Measurements from ENCODE around the gene CHRNA3.

CHRNA3 gene

DNA sequence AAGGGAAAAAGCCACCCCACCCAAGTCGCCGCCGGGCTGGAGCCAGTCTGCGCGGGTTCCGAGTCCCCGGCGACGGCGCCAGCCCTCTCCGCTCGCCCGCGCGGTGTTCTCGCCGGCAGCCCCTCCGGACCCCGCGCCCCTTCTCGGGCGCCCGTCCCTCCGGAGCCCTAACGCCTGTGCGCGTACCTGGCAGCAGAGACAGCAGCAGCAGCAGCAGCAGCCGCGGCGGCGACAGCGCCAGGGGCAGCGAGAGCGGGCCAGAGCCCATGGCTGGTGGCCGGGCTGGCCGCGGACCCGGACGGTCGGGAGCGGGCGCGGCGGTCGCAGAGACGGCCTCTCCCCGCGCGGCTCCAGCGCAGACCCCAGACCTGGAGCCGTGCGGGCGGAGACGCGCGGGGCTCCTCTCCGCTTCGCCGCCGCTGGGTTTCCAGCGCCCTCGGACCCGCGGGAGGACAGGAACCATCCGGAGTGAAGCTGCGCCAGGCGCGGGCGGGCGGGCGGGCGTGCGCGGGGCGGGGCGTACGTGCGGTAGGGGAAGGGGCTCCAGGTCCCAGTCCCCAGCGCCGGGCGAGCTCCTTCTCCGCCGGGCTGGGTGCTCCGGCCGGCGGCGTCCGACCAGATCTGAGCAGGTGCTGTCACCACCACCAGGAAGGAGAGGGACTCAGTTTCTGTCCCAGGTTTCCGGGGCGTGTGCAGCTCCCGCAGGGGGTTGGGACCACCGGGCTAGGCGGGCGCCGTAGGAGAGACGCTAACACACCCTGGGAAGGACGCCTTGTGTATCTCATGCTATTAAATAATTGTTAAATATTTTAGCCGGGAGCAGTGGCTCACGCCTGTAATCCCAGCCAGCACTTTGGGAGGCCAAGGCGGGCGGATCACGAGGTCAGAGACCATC, at the start of gene CHRNA3:
TSS of gene CHRNA3 (minus strand) at position 470 of the 895 bp plus-strand sequence. CDS start at position 268, 202 bp downstream.
- TF ChIP-seq CTCF (IDR thresholded peaks at IDR 0.05; ENCODE audit: control insufficient read depth, insufficient read depth, low read depth, low read length, missing control alignments): no peak
- DNase-seq (ENCODE audit: low read depth): no peak
- H3K4me3 ChIP-seq (ENCODE audit: control insufficient read depth, low read depth, low read length): no peak within 1 kb of the TSS

DNA sequence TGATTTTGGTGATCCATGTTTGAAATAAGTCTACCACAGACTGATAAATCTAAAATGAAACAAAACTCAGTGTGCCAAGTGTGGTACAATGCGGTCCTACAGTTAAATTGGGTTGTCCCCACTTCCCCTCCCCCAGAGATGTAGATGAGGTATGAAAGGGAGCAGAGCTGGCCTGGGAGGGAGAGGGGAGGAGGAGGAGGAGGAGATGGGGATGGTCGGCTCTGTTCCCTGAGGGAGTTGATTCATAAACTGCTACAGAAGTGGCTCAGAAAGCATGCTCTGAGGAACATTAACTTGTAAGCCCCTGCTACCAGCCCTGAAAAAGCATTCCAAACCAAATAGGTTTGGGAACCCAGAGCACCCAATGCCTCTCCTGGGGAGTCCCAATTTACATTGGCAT, 48.2 kb upstream of the CHRNA3 start:
- no peak overlapping the region for H3K4me3 ChIP-seq (ENCODE audit: control insufficient read depth, low read depth, low read length)
- TF ChIP-seq CTCF (IDR thresholded peaks at IDR 0.05; ENCODE audit: control insufficient read depth, insufficient read depth, low read depth, low read length, missing control alignments): no peak
- no peak for DNase-seq (ENCODE audit: low read depth)

DNA sequence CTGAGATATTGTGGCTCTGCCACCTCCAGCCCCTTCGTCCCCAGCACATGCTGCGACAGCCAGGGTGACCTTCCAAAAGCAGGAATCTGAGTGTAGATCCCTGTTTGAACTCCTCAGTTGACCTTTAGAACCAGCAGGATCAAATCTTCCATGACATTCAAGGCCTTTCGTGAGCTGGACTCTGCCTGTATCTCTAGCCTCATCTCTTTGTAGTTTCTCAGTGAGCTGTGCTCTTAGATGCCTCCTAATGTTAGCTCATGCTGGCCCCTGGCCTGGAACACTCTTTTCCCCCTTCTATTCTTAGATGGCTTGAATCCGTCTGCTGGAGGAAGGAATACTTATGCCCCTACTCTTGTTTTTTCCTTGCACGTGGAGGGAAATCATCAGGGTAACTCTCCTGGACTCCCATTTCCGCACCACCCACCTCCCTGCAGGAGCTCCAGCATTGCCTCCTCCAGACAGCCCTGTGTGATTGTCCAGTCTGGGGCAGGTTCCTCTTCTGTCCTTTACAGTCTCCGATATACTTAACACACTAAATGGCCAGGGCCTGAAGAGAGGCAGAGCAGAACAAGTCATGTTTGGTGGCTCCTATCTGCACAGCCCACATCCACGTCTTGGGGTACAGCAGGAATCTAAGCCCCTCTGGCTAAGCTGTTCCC, 46.9 kb upstream of the CHRNA3 start:
- no peak for DNase-seq (ENCODE audit: low read depth)
- no peak overlapping the region for H3K4me3 ChIP-seq (ENCODE audit: control insufficient read depth, low read depth, low read length)
- no peak for TF ChIP-seq CTCF (IDR thresholded peaks at IDR 0.05; ENCODE audit: control insufficient read depth, insufficient read depth, low read depth, low read length, missing control alignments)

- no peak for DNase-seq (ENCODE audit: low read depth)
- H3K4me3 ChIP-seq (ENCODE audit: control insufficient read depth, low read depth, low read length): no peak overlapping the region
- TF ChIP-seq CTCF (IDR thresholded peaks at IDR 0.05; ENCODE audit: control insufficient read depth, insufficient read depth, low read depth, low read length, missing control alignments): no peak
These were observed 45.2 kb upstream of the CHRNA3 start for GRCh38 chr15:78666010-78666409.

- no peak overlapping the region for H3K4me3 ChIP-seq (ENCODE audit: control insufficient read depth, low read depth, low read length)
- DNase-seq (ENCODE audit: low read depth): no peak
- no peak for TF ChIP-seq CTCF (IDR thresholded peaks at IDR 0.05; ENCODE audit: control insufficient read depth, insufficient read depth, low read depth, low read length, missing control alignments)
These were observed 42.9 kb upstream of the CHRNA3 start for GRCh38 chr15:78663703-78664102.

DNA sequence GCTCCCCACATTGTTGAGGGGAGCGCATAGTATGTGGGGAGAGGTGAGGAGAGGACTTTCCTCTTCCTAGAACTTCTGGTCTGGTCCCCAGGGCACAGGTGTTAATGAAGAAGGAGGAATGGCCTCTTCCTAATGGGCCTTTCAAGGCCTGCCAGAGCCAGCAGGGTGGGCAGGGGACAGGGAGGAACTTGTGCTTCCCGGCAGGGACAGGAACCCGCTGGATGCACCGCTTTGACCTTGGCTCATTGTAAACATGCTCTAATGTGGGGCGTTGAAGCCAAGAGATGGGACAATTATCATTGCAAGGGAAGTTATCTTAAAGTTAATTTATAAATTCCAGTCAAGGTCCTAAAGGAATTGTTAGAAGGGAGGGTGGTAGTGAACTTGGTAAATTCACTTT, 41.2 kb upstream of the CHRNA3 start:
- no peak overlapping the region for H3K4me3 ChIP-seq (ENCODE audit: control insufficient read depth, low read depth, low read length)
- DNase-seq (ENCODE audit: low read depth): no peak
- no peak for TF ChIP-seq CTCF (IDR thresholded peaks at IDR 0.05; ENCODE audit: control insufficient read depth, insufficient read depth, low read depth, low read length, missing control alignments)

Measured in AG09309 (cell line).